ENCODE results near the gene CNTNAP5.

DNA sequence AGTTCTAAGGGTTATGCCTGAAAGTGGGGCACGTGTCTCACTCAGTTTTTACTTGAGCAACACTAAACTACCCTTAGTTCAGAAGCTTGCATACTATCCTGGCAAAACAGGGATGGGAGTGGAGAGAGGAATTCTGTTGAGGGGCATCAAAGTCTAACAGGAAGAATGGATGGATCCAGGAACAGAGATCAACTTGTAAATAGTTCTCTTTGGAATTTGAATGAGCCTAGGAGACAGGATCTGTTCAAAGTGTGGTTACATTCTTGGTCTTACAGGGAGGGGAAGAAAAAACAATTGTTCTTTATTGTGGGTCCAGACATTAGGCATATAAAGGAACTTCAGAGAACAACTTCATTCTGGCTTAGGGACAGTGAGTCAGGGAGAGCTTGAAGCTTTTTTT is 560.2 kb downstream of the CNTNAP5 start:
- TF ChIP-seq ZNF274 (IDR thresholded peaks at IDR 0.05; ENCODE audit: low read depth, low read length) (no peak), YY1 (IDR thresholded peaks at IDR 0.05; ENCODE audit: insufficient read depth, insufficient read length) (no peak)
